ENCODE measurements around the gene GLS.

DNA sequence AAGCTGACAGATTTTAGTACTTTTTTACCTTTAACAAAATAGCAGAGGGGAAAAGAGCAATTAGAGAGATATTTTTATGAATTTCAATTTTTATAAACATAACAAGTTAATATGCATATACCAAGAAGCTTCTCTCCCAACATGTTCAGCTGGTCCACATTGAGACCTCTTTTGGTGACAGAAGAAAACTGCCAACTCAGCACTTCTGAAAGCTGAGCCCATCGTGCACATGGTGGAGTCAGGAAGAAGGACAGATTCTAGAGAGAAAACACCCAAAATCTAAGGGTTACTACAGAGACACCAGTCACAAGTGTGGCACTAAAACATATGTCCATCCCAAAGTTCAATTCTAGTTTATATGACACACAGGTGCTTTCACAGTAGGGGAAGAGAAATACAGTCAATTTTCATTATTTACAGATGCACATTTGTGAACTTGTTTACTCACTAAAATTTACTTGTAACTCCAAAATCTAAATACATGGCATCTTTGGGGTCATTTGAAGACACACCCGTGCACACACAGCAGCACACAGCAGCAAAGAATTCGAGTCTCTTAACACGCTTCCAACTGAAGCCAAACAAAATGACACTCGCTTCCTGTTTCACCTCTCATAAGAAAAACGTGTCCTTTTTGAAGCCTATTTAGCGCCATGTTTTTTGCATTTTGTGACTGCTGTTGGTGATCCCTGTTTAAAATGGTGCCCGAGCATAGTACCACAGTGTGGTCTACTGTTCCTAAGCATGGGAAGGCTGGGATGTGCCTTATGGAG is 101.8 kb downstream of the GLS start:
- no peak for TF ChIP-seq CTCF (IDR thresholded peaks at IDR 0.05)
- TF ChIP-seq POLR2A (IDR thresholded peaks at IDR 0.05) = no peak

All from thyroid gland (tissue), 4 donors.